T-helper 22 cell (primary cell): ENCODE data around the gene PKNOX2.
A peak's percentile ranks its signal among the peaks of the same experiment; 100 is the strongest.

Experiments used
- DNase-seq: peaks from one replicate; pipeline ENCODE4 v3.0.0-alpha.2; 2020; ENCODE audit warnings: low read depth

The PKNOX2 gene

GRCh38 chr11:125382314-125382791, 217.8 kb downstream of the PKNOX2 start:
- DNase-seq = no peak

- DNase-seq = no peak
These were observed 218.3 kb downstream of the PKNOX2 start for GRCh38 chr11:125382822-125383221.

DNA sequence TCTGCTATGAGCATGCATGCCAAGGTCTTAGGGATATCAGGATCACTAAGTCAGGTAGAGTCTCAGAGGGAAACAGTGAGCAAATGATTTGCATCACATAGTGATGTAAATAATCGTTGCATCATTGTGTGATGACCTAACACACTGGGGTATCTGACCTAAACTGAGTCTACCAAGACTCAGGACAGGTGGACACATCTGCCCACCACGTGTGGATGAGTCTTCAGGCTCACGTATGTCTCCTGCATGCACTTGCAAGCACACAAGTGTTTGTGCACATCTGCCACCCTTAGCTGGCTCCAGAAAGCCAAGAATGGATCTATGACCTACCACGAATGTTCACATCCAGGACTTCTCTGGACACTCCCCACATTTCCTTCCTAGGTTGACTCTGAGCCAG, 220.3 kb downstream of the PKNOX2 start:
- no peak for DNase-seq

GRCh38 chr11:125387901-125388300, 223.3 kb downstream of the PKNOX2 start:
- no peak for DNase-seq

DNA sequence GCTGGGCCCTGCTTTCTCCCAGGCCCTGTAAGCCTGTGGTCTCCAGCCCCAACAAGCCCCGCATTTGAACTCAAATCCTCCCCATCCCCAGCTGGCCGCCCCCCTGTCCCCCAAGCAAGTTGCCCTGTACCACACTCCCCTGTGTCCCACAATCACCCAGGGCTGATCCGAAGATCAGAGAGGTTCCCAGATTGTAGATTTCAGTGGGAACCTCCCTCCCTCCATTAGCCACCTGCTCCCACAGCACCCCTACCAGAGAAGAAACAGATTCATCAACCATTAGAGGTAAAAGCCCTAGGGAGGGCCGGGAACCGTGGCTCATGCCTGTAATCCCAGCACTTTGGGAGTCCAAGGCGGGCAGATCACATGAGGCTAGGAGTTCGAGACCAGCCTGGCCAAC, 224.1 kb downstream of the PKNOX2 start:
- DNase-seq = no peak

GRCh38 chr11:125389339-125390166, 225.0 kb downstream of the PKNOX2 start:
- no peak for DNase-seq

GRCh38 chr11:125390946-125391345, 226.4 kb downstream of the PKNOX2 start:
- DNase-seq = no peak

GRCh38 chr11:125393331-125393730, 228.8 kb downstream of the PKNOX2 start:
- no peak for DNase-seq

DNA sequence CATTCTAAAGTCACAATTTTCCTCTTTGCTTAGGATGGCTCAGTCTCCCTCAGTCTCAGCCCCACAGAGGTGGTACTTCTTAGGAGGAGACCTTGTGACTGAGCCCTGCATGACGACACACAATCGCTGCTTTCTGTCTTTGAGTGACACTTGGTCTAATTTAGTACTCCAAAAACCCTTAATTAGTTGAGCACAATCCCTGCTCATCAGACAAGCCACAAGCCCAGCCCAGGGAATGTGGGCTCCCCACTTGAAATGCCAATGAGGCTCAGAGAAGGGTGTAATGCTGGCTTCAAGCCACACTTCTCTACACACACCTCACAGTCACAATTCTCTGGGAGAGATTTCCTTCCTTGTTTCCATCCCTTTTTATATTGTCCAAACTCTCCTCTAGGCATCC, 229.7 kb downstream of the PKNOX2 start:
- no peak for DNase-seq

- no peak for DNase-seq
These were observed 232.9 kb downstream of the PKNOX2 start for GRCh38 chr11:125397421-125397820.

GRCh38 chr11:125398475-125398874, 233.9 kb downstream of the PKNOX2 start:
- no peak for DNase-seq

- no peak for DNase-seq
These were observed 234.6 kb downstream of the PKNOX2 start for GRCh38 chr11:125398994-125399640.

DNA sequence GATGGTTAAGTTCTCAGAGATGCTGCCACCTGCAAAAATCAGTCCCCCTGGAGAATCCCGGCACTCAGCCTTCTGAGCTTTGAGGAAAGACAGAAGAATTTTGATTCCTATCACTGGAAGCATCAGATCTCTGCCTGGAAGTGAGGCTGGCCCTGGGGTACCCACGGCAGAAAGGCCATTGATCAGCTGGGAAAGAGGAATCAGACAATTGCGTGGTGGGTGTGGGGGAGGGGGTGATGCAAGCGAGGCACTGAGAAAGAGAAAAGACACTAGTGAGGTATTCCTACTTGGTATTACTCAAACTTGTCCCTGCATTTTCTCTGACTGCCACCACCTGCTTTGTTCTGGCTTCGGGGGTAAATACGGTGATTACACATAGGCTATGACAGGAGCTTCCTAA, 235.4 kb downstream of the PKNOX2 start:
- DNase-seq = no peak

DNA sequence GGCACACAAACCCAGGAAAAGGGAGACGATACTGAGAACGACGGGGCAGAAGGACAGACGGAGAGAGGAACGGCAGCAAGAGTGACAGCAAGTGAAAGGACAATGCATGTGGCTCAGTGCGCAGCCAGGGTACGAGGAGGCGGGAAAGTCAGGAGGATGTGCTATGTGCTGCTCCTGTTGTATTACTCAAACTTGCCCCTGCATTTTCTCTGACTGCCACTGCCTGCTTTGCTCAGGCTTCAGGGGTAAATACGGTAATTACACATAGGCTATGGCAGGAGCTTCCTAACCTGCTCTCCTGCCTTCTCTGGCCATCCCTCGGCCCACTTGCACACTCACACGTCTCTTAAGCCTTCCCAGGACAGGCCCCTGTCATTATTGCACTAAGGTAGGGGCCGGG, 236.7 kb downstream of the PKNOX2 start:
- DNase-seq = no peak

GRCh38 chr11:125401746-125402145, 237.2 kb downstream of the PKNOX2 start:
- DNase-seq = no peak

DNA sequence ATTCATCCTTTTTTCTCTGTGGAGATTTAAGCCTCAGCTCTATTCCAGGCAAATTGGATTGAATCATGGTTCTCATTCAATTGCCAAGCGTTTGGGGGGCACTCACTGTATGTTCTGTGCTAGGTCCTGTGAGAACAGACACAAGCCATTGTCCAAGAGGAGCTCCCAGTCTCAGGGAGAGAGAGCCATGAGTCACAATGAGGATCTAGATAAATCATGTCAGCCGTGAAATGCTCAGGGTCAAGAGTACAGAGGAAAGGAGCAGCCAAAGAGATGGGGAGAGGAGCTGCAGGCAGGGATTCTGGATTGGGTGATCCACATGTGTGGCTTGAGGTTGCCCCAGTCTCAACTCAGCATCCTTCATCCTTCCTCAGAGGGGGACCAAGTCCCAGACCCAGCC, 237.9 kb downstream of the PKNOX2 start:
- no peak for DNase-seq

GRCh38 chr11:125404157-125404810, 239.7 kb downstream of the PKNOX2 start:
- DNase-seq = no peak

DNA sequence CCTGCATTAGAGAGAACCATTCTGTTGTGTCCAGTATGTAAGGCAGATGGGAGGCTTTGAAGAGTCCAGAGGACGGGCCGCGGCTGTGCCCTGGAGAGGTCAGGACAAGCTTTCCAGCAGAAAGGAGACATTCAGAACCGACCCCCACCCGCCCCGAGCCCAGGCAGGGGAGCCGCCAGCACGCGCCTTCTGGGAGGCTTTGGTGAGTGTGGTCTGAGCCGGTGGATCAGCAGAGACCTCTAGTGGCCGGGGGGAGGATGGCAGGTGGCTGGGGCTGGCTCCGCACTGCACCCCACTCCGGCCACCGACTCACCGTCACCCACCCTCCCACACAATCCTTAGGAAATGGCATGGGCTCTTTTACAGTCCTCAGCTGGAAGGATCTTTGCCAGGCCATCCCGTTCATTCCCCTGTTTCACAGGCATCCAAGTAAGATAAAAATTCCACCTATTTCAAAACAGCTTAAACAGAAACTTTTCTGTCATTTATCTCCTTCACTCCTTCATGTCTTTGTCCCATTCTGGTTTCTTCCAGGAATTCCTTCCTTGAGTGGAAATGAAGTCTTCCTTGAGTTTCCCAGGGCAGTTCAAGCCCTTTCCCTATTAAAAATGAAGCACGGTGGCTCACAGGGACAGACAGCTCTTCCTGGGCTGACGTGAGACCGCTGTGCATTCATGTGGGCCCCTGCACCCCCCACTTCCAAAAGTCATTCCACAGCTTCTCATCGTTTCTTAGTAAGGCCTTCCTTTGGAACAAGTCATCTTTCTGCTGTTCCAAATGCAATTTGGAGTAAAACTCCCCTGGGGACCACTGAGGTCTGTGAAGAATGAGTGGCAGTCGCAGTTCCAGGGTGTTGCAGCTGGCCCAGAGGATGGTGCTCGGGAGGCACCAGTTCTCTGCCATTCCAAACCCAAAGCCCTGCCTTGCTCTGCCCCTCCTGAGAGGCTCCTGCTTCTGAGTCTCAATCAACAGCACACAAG, 240.6 kb downstream of the PKNOX2 start:
- DNase-seq = peak; percentile 16

- no peak for DNase-seq
These were observed 242.5 kb downstream of the PKNOX2 start for GRCh38 chr11:125407046-125407445.

- DNase-seq = no peak
These were observed 243.8 kb downstream of the PKNOX2 start for GRCh38 chr11:125408311-125408711.

- no peak for DNase-seq
These were observed 245.5 kb downstream of the PKNOX2 start for GRCh38 chr11:125410091-125410490.

GRCh38 chr11:125412177-125412496, 247.6 kb downstream of the PKNOX2 start:
- no peak for DNase-seq
